Endothelial cell of umbilical vein (primary cell): Measurements from ENCODE around the gene C16orf89. TPM values are rescaled to one million over a fixed set of nuclear protein-coding genes. Genes with fewer than 3 reads are reported as not detected.

Source experiments
- BruUV-seq: library from RNA; stranded (reverse); fragments of 400-500 nt; replicated peaks from 2 replicates; lab custom pipeline; 2021; lab: Mats Ljungman, UMichigan
- CTCF ChIA-PET: fragments of 300-600, 350-600 bp; sonication (Branson Sonifier 250); formaldehyde crosslinking; loops from one replicate; lab custom pipeline; 2021; ENCODE audit warnings: antibody characterized with exemption, inconsistent platforms; lab: Charles Lee
- POLR2A ChIA-PET: fragments of 300-600, 350-600 bp; sonication (Branson Sonifier 250); formaldehyde crosslinking; loops from one replicate; lab custom pipeline; 2021; ENCODE audit warnings: antibody characterized with exemption, inconsistent platforms; lab: Charles Lee
- DNase-seq: peaks from one replicate; pipeline ENCODE4 v3.0.0-alpha.2; 2011; ENCODE audit warnings: low read depth, low spot score
- FAIRE-seq: peaks from 2 replicates; lab custom pipeline; 2011; peaks lifted over from hg19 to GRCh38; lab: Jason Lieb, UNC
- H2AFZ ChIP-seq: 2 replicates; pipeline ENCODE4 v1.6.0; 2012; ENCODE audit warnings: low read depth, low read length, control low read depth, inconsistent platforms
- H3K27ac ChIP-seq: 2 replicates; pipeline ENCODE4 v1.5.1; 2011; ENCODE audit warnings: low read depth, mild to moderate bottlenecking, control low read depth, low read length, moderate library complexity; ENCODE audit not compliant: insufficient read depth
- H3K27me3 ChIP-seq, 2 experiments: 2 replicates each; pipeline versions ENCODE4 v1.6.0 to v1.6.1; 2011; ENCODE audit warnings: low read length in 2 of 2, mixed read lengths in 1 of 2; ENCODE audit not compliant: control insufficient read depth in 2 of 2, insufficient read depth in 2 of 2
- H3K36me3 ChIP-seq, 2 experiments: 2 replicates in 1 of 2; 3 replicates in 1 of 2; pipeline ENCODE4 v1.5.1; 2011; ENCODE audit warnings: low read length in 2 of 2, mild to moderate bottlenecking in 1 of 2, moderate library complexity in 1 of 2; ENCODE audit not compliant: control insufficient read depth in 2 of 2, insufficient read depth in 2 of 2; ENCODE audit errors: extremely low read depth in 1 of 2
- H3K4me1 ChIP-seq: 3 replicates; pipeline ENCODE4 v1.5.1; 2011; ENCODE audit warnings: mild to moderate bottlenecking, low read length; ENCODE audit not compliant: control insufficient read depth, insufficient read depth; ENCODE audit errors: extremely low read depth
- H3K4me2 ChIP-seq: 2 replicates; pipeline ENCODE4 v1.6.1; 2011; ENCODE audit warnings: low read length, control low read depth, mixed read lengths; ENCODE audit not compliant: insufficient read depth
- H3K4me3 ChIP-seq, 3 experiments: fragments of 200-600 bp in 1 of 3; sonication (generic), shearing (Covaris generic) in 1 of 3; replicated peaks in 1 of 3; 2 replicates each; pipeline ENCODE4 v1.5.1; 2011 to 2016; ENCODE audit warnings: control low read depth in 3 of 3, low read length in 3 of 3, mild to moderate bottlenecking in 2 of 3, inconsistent platforms in 1 of 3, low read depth in 1 of 3, moderate library complexity in 1 of 3; ENCODE audit not compliant: insufficient read depth in 1 of 3
- H3K79me2 ChIP-seq: 2 replicates; pipeline ENCODE4 v1.6.0; 2012; ENCODE audit warnings: low read length, inconsistent platforms; ENCODE audit not compliant: control insufficient read depth, insufficient read depth
- H3K9ac ChIP-seq: replicated peaks from 2 replicates; pipeline ENCODE3; 2011; ENCODE audit warnings: low read length, control low read depth; ENCODE audit not compliant: insufficient read depth; ENCODE audit errors: extremely low read depth
- H3K9me1 ChIP-seq: replicated peaks from 3 replicates; pipeline ENCODE4 v1.6.0; 2011; ENCODE audit warnings: mild to moderate bottlenecking, low read length; ENCODE audit not compliant: control insufficient read depth, insufficient read depth; ENCODE audit errors: extremely low read depth
- H3K9me3 ChIP-seq: replicated peaks from 2 replicates; pipeline ENCODE4 v1.5.1; 2012; ENCODE audit warnings: low read length, inconsistent platforms; ENCODE audit not compliant: control insufficient read depth, insufficient read depth
- H4K20me1 ChIP-seq: replicated peaks from 2 replicates; pipeline ENCODE3; 2011; ENCODE audit warnings: mild to moderate bottlenecking, low read length; ENCODE audit not compliant: control insufficient read depth, insufficient read depth; ENCODE audit errors: extremely low read depth
- CTCF ChIP-seq, 2 donors: IDR thresholded peaks; 1 replicate in 1 of 2; 2 replicates in 1 of 2; pipeline ENCODE4 v1.5.1; 2011; ENCODE audit warnings: low read length in 2 of 2, mild to moderate bottlenecking in 2 of 2, moderate library complexity in 2 of 2, control low read depth in 1 of 2, inconsistent platforms in 1 of 2, low read depth in 1 of 2; ENCODE audit not compliant: insufficient read depth in 1 of 2; ENCODE audit errors: extremely low read depth in 1 of 2
- EZH2 ChIP-seq: IDR thresholded peaks from 2 replicates; pipeline ENCODE4 v1.6.1; 2012; ENCODE audit warnings: borderline replicate concordance, low read depth, mild to moderate bottlenecking, moderate library complexity, low read length, inconsistent platforms; ENCODE audit not compliant: severe bottlenecking
- FOS ChIP-seq: IDR thresholded peaks from 2 replicates; pipeline ENCODE4 v1.6.1; 2011; ENCODE audit warnings: mild to moderate bottlenecking, low read length, moderate library complexity, borderline replicate concordance; ENCODE audit not compliant: insufficient read depth
- GATA2 ChIP-seq: IDR thresholded peaks from 2 replicates; pipeline ENCODE4 v1.7.0; 2011; ENCODE audit warnings: low read depth, mild to moderate bottlenecking, moderate library complexity, mixed read lengths, low read length; ENCODE audit not compliant: insufficient read length, insufficient read depth
- JUN ChIP-seq: IDR thresholded peaks from 2 replicates; pipeline ENCODE4 v1.6.1; 2011; ENCODE audit warnings: borderline replicate concordance, low read depth; ENCODE audit not compliant: insufficient read length, insufficient read depth
- MAX ChIP-seq: IDR thresholded peaks from 2 replicates; pipeline ENCODE4 v1.6.1; 2011; ENCODE audit not compliant: insufficient read depth, insufficient read length
- MYC ChIP-seq: IDR thresholded peaks from one replicate; pipeline ENCODE4 v1.6.1; 2011; ENCODE audit warnings: mild to moderate bottlenecking, low read depth, low read length
- POLR2A ChIP-seq: IDR thresholded peaks from 2 replicates; pipeline ENCODE4 v1.6.1; 2012; ENCODE audit warnings: low read depth, mild to moderate bottlenecking, control low read depth, low read length
- POLR2AphosphoS5 ChIP-seq: IDR thresholded peaks from 2 replicates; pipeline ENCODE4 v1.6.1; 2012; ENCODE audit warnings: low read depth, mild to moderate bottlenecking, control low read depth, low read length, moderate library complexity; ENCODE audit not compliant: insufficient read depth
- dilution Hi-C: fragments of 300-500 bp; cut with MboI; formaldehyde crosslinking; loops from one replicate; pipeline ENCODE4 v1.15.0; 2019; ENCODE audit warnings: low sequenced_read_pairs; ENCODE audit not compliant: extremely low pct_ligation_motif_present
- intact Hi-C: fragments of 100-400 bp; cut with micrococcal nuclease; formaldehyde crosslinking; loops from one replicate; pipeline ENCODE4 v1.10.0; 2022
- polyA plus RNA-seq, 4 experiments: library from polyadenylated mRNA; depleted of rRNA in 3 of 4; stranded (reverse) in 3 of 4; unstranded in 1 of 4; fragments of >200 nt; gene quantifications; 2 replicates each; pipeline versions ENCODE4 v1.2.1 to v1.2.3, GENCODE V29; 2011 to 2012; ENCODE audit warnings: missing spikeins in 1 of 4
- total RNA-seq: library from RNA; stranded (reverse); gene quantifications from 2 replicates; pipeline ENCODE4 v1.2.3, GENCODE V29; 2021

C16orf89 gene
- total and polyA plus RNA-seq, 2 donors (not counting 3 experiments of a cell fraction or from before 2014, with no cell fraction given), result not detected

GRCh38 chr16:5026664-5027063 is 39.1 kb downstream of the C16orf89 start:
- no peaks in the 10 kb centered on the region for H3K4me1 ChIP-seq
- DNase-seq (no peak), FAIRE-seq (no peak)
- H3K4me3 ChIP-seq, result no peak overlapping the region
- intact Hi-C loops, result no loop called here
- TF ChIP-seq MAX, result no peak
- no peak for TF ChIP-seq POLR2AphosphoS5
- no peak for TF ChIP-seq JUN
- no peak for TF ChIP-seq CTCF (IDR thresholded peaks at IDR 0.05; ENCODE audit: extremely low read depth in 1 of 2, insufficient read depth in 1 of 2, low read depth in 1 of 2, low read length in 2 of 2)
- TF ChIP-seq MYC, result no peak
- no peak for TF ChIP-seq EZH2
- TF ChIP-seq FOS, result no peak
- TF ChIP-seq GATA2, result no peak
- no peak for TF ChIP-seq POLR2A
- dilution Hi-C loops, result no loop called here
- no peak overlapping the region for H3K9ac ChIP-seq
- ChIA-PET CTCF (interaction anchor here (1.2 to 1.3 kb wide), 2 partner anchors 8 to 32 kb away, joined by 3 read pairs; no protein-coding TSS in a partner anchor), POLR2A (no interaction called here)
- H3K36me3 ChIP-seq, result peaks cover 0 to 2% of the 10 kb centered on the region in 2 experiments
- no TSS peak for BruUV-seq
- H3K27ac ChIP-seq, result no peak overlapping the region
- H3K79me2 ChIP-seq, result no peaks in the 10 kb centered on the region
- no peaks in the 10 kb centered on the region for H4K20me1 ChIP-seq
- no peaks in the 10 kb centered on the region for H3K9me1 ChIP-seq
- H3K27me3 ChIP-seq, result no peaks in the 10 kb centered on the region
- H3K9me3 ChIP-seq, result no peaks in the 10 kb centered on the region
- H2AFZ ChIP-seq, result no peak overlapping the region
- no peak overlapping the region for H3K4me2 ChIP-seq
